Activated naive CD8-positive, alpha-beta T cell treated with anti-CD3 and anti-CD28 coated beads, Interleukin-2, amount 10 ng/mL, durations not matched to agents 7 days and 5 days (primary cell): ENCODE data around the gene SRPK3. TPM values are rescaled to one million over a fixed set of nuclear protein-coding genes. Genes with fewer than 3 reads are reported as not detected.

ENCODE experiments used
- ATAC-seq: fragments of 150-1000 bp; cut with Tn5 transposase; one replicate; pipeline ENCODE4 v1.10.0; 2021; ENCODE audit warnings: low read depth, moderate library complexity
- POLR2A ChIA-PET: fragments of 350-600 bp; sonication (Branson Sonifier 250); formaldehyde crosslinking; loops from one replicate; lab custom pipeline; 2021; ENCODE audit warnings: antibody characterized with exemption; lab: Charles Lee
- DNase-seq: peaks from one replicate; pipeline ENCODE4 v3.0.0; 2021
- H3K27ac Mint-ChIP-seq: one replicate; pipeline ENCODE4 v1.8.0; 2022; ENCODE audit warnings: mild to moderate bottlenecking, mixed read lengths
- H3K27me3 Mint-ChIP-seq: one replicate; pipeline ENCODE4 v1.8.0; 2022; ENCODE audit warnings: mild to moderate bottlenecking, moderate library complexity, mixed read lengths
- H3K36me3 Mint-ChIP-seq: one replicate; pipeline ENCODE4 v1.8.0; 2021; ENCODE audit warnings: mild to moderate bottlenecking, mixed read lengths
- H3K4me1 Mint-ChIP-seq: one replicate; pipeline ENCODE4 v1.8.0; 2021; ENCODE audit warnings: mixed read lengths
- H3K4me3 Mint-ChIP-seq: one replicate; pipeline ENCODE4 v1.8.0; 2022; ENCODE audit warnings: mild to moderate bottlenecking, moderate library complexity, mixed read lengths
- H3K9me3 Mint-ChIP-seq: one replicate; pipeline ENCODE4 v1.8.0; 2021; ENCODE audit warnings: mixed read lengths
- total RNA-seq, 2 experiments: library from RNA; stranded (reverse); gene quantifications; one replicate each; pipeline ENCODE4 v1.2.3, GENCODE V29; 2021

The SRPK3 gene
- total RNA-seq, 2 experiments from 2014 or later: not detected

DNA sequence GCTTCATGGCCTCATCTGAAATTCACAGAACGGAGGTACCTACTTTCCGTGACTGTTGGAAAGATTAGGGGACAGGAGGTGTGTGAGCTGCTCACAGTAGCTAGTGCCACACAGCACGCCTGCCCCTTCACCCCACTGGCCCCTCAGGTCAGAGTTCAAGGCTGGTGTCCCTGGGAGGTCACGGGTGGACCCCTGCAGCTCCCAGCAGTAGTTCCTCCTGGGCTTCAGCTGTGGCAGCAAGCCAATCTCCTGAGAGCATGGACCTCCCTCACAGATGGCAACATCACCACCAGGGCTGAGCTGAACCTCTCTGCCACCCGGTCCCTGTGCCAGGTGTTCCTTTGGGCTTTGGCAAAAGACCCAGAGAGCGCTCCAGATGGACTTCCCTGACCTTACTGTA is 11.5 kb downstream of the SRPK3 start:
- Mint-ChIP-seq H3K36me3 (peaks cover 8% of the 10 kb centered on the region), H3K27me3 (no peaks in the 10 kb centered on the region), H3K27ac (no peak overlapping the region), H3K4me1 (peaks cover 12% of the 10 kb centered on the region), H3K9me3 (no peaks in the 10 kb centered on the region), H3K4me3 (no peak overlapping the region)
- no peak for DNase-seq
- POLR2A ChIA-PET: no interaction called here
- ATAC-seq: no peak

DNA sequence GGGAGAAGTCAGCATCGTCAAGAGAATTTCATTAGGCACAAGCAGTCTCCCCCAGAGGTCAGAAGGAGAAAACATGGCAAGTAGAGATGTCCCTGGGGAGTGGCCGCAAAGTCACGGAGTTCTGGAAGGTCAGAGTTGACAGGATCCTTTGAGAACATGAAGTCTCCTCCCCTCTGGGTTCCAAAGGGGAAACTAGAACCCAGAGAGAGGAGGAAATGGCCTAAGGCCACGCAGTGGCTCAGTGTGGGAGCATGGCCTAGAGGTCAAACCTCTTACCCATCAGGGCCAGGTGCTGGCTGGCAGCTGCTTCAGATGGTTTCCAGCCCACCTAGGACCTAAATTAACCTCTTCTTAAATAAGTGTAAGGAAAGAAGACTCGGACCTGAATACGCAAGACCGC is 12.4 kb downstream of the SRPK3 start:
- peak overlapping the region; percentile 94 for H3K27ac Mint-ChIP-seq
- H3K4me1 Mint-ChIP-seq: peaks cover 12% of the 10 kb centered on the region
- peak overlapping the region; percentile 95 for H3K4me3 Mint-ChIP-seq
- ATAC-seq: no peak
- H3K9me3 Mint-ChIP-seq: no peaks in the 10 kb centered on the region
- peaks cover 11% of the 10 kb centered on the region for H3K36me3 Mint-ChIP-seq
- H3K27me3 Mint-ChIP-seq: no peaks in the 10 kb centered on the region
- POLR2A ChIA-PET: no interaction called here
- DNase-seq: no peak

DNA sequence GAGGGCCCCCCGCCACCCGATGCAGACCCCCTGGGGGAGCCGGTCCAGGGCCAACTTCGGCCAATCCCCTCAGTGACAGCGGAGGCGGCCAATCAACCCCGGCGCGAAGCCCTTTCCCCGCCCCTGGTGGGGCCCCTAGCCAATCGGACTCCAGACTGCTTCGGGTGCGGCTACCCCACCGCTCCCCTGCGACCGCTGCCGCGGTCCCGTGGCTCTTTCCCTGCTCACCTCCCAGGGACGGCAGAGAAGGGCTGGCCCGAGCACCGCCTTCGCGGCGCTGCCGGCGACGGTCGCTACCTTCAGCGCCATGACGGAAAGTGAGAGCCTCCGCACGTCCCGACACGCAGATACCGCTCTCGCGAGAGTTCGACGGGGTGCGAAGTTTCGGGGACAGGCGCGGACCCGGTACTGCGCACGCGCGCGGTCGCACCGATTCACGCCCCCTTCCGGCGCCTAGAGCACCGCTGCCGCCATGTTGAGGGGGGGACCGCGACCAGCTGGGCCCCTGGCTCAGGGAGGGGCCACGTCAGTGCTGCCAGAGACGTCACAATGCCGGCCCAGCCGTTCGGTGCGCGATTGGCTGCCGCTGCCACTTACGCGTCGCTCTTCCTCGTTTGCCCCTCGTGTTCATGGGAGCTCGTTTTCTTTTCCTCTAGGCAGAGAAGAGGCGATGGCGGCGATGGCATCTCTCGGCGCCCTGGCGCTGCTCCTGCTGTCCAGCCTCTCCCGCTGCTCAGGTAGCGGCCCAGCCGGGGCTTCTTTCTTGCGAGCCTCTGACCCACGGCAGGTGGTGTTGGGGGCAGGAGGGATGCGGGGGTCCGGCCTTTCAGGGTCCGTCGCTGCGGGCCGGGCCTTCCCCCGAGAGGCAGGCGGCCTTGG is 13.4 kb downstream of the SRPK3 start, which contains the start of the genes IDH3G and SSR4:
Gene IDH3G (minus strand): TSS at position 358 of the 879 bp plus-strand sequence. CDS start 49 bp downstream, at position 309.
Gene SSR4 (plus strand): TSS at position 651 of the 879 bp plus-strand sequence. CDS start 20 bp downstream, at position 671.
- H3K27ac Mint-ChIP-seq: peak within 1 kb of the TSS; percentile 94
- POLR2A ChIA-PET: interaction anchor here (0.6 to 1.5 kb wide), 3 partner anchors 35 to 131 kb away, joined by 3 to 12 read pairs (median 3); partner anchors contain the start of gene ARHGAP4
- DNase-seq: peak; percentile 94
- peak; percentile 93 for ATAC-seq
- H3K4me1 Mint-ChIP-seq: peaks cover 12% of the 10 kb centered on the region
- no peaks in the 10 kb centered on the region for H3K9me3 Mint-ChIP-seq
- no peaks in the 10 kb centered on the region for H3K27me3 Mint-ChIP-seq
- H3K36me3 Mint-ChIP-seq: peaks cover 10% of the 10 kb centered on the region
- H3K4me3 Mint-ChIP-seq: peak within 1 kb of the TSS; percentile 95

DNA sequence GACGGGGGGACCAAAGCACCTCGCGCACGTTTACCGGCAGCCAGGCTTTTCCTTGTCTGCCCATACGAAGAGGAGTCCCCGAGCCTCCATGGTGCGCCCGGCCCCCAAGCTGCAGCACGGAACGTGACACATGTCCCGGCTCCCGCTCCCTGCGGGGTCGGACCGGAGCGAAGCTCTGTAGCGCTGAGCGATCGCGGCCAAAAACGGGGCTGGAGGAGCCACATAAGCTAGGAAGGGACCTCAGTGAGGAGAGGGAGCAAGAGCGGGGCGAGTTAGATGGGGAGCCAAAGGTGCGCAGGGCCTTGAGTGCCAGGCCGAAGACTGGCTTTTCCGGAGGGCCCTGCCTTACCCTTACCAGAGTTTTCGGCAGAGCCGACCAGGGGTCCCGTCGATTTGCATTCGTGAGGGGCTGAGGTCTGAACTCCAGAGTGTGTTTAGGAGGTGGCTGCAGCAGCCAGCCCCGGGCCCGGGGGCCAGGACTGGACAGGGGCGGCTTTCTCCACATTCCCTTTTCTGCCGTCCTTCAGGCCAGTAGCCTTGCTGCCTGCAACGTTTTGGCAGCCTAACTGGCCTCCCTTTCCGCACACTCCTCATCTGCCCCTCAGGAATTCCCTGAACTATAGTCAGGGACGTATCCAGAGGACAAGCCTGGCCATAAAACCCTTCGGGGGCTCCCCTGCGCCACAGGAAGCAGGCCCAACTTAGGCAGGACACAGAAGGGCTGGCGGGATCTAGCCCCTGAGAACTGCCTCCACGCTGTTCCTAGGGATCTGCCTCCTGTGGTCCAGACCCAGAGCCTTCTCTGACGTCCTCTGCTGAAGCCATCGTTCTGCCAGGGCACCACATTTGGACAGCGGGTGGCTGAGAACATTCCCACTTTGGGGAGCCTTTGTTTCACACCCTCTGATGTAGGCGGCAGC is 14.3 kb downstream of the SRPK3 start:
- H3K36me3 Mint-ChIP-seq: peaks cover 8% of the 10 kb centered on the region
- POLR2A ChIA-PET: interaction anchor here (0.5 to 1.5 kb wide), 4 partner anchors 35 to 131 kb away, joined by 3 to 12 read pairs (median 3); partner anchors contain the start of gene ARHGAP4
- no peaks in the 10 kb centered on the region for H3K27me3 Mint-ChIP-seq
- DNase-seq: peak; percentile 45
- peak overlapping the region; percentile 95 for H3K4me3 Mint-ChIP-seq
- no peak for ATAC-seq
- H3K4me1 Mint-ChIP-seq: peaks cover 12% of the 10 kb centered on the region
- H3K9me3 Mint-ChIP-seq: no peaks in the 10 kb centered on the region
- H3K27ac Mint-ChIP-seq: peak overlapping the region; percentile 88

DNA sequence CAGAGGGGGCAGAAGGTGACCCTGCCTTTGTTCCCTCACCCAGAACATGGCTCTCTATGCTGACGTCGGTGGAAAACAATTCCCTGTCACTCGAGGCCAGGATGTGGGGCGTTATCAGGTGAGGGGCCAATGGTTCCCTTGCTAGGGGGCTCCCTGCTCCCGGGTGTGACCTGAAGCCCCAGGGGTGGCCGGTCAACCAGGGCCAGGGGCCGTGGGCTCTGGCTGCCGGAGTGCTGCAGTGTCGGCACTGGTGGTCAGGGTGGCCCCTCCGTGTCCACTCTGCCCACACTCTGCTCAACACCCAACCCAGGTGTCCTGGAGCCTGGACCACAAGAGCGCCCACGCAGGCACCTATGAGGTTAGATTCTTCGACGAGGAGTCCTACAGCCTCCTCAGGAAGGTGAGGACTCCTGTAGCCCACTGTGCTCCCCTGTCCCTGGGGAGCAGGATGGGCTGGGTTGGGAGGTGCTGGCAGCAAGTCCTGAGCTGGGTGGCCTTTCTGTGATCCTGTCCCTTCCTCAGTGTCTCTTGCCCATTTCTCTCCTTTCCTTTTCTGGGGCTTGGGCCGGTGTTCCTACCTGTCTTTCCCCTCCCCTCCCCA is 16.7 kb downstream of the SRPK3 start:
- Mint-ChIP-seq H3K4me3 (no peak overlapping the region), H3K9me3 (no peaks in the 10 kb centered on the region), H3K36me3 (peaks cover 8% of the 10 kb centered on the region), H3K27me3 (no peaks in the 10 kb centered on the region), H3K27ac (no peak overlapping the region), H3K4me1 (peaks cover 9% of the 10 kb centered on the region)
- POLR2A ChIA-PET: no interaction called here
- ATAC-seq (no peak), DNase-seq (no peak)

- DNase-seq: no peak
- no peaks in the 10 kb centered on the region for H3K9me3 Mint-ChIP-seq
- POLR2A ChIA-PET: no interaction called here
- H3K27me3 Mint-ChIP-seq: no peaks in the 10 kb centered on the region
- ATAC-seq: no peak
- H3K4me3 Mint-ChIP-seq: no peak overlapping the region
- H3K36me3 Mint-ChIP-seq: peaks cover 7% of the 10 kb centered on the region
- H3K27ac Mint-ChIP-seq: no peak overlapping the region
- peaks cover 6% of the 10 kb centered on the region for H3K4me1 Mint-ChIP-seq
These were observed 18.5 kb downstream of the SRPK3 start for GRCh38 chrX:153799326-153799725.

DNA sequence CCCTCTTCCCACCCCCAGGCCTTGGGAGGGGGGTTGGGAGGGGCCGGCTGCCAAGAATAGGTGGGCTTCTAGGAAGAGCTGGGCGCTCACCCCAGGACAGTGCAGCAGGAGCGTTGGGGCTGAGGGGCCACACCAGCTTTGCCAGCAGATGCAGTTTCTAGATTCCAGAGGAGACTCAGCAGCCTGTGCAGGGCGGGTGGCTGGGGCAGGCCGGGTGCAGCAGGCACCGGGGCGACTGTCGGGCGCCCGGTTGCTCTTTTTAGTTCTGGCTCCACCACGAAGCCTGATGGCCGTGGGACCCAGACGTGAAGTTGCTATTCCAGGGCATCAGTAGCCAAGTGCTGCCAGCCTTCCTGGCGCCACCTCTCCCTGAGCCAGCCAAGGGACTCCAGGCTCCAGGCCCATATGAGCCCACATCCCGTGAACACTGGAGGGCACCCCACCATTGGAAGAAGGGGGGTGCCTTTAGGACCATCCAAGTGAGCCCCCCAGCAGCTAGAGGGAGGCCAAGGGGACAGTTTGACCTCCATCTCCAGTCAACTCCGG is 19.4 kb downstream of the SRPK3 start:
- no peaks in the 10 kb centered on the region for H3K27me3 Mint-ChIP-seq
- no peaks in the 10 kb centered on the region for H3K9me3 Mint-ChIP-seq
- H3K4me3 Mint-ChIP-seq: no peak overlapping the region
- ATAC-seq (no peak), DNase-seq (no peak)
- POLR2A ChIA-PET: no interaction called here
- H3K36me3 Mint-ChIP-seq: peaks cover 7% of the 10 kb centered on the region
- H3K4me1 Mint-ChIP-seq: peaks cover 6% of the 10 kb centered on the region
- no peak overlapping the region for H3K27ac Mint-ChIP-seq

- DNase-seq (no peak), ATAC-seq (no peak)
- H3K4me3 Mint-ChIP-seq: no peak overlapping the region
- H3K27me3 Mint-ChIP-seq: no peaks in the 10 kb centered on the region
- H3K4me1 Mint-ChIP-seq: peaks cover 6% of the 10 kb centered on the region
- peaks cover 7% of the 10 kb centered on the region for H3K36me3 Mint-ChIP-seq
- POLR2A ChIA-PET: no interaction called here
- H3K27ac Mint-ChIP-seq: no peak overlapping the region
- no peaks in the 10 kb centered on the region for H3K9me3 Mint-ChIP-seq
These were observed 19.9 kb downstream of the SRPK3 start for GRCh38 chrX:153800746-153801145.

DNA sequence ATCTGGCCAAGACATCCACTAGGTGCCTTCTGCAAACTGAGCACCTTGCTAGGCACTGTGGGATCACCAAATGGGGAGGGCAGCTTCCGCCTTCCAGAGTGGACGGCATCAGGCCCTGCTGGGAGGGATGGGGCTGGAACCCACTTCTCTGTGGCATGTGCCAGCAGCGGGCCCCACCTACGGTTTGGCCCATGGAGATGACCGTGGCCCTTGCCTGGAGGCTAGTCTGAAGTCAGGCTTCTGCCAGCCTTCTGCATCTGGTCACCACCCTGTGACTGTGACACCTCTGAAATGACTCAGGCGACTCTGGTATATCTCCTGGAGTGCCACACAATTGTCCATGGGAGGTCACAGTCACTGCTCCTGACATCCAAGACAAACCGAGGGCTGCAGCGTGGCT is 20.8 kb downstream of the SRPK3 start:
- no peak for DNase-seq
- no peak for ATAC-seq
- Mint-ChIP-seq H3K4me1 (no peaks in the 10 kb centered on the region), H3K27ac (no peak overlapping the region), H3K36me3 (peaks cover 3% of the 10 kb centered on the region), H3K4me3 (no peak overlapping the region), H3K9me3 (no peaks in the 10 kb centered on the region), H3K27me3 (no peaks in the 10 kb centered on the region)
- POLR2A ChIA-PET: no interaction called here

- DNase-seq (no peak), ATAC-seq (no peak)
- POLR2A ChIA-PET: no interaction called here
- H3K4me3 Mint-ChIP-seq: no peak overlapping the region
- peaks cover 3% of the 10 kb centered on the region for H3K36me3 Mint-ChIP-seq
- no peaks in the 10 kb centered on the region for H3K4me1 Mint-ChIP-seq
- no peaks in the 10 kb centered on the region for H3K27me3 Mint-ChIP-seq
- no peaks in the 10 kb centered on the region for H3K9me3 Mint-ChIP-seq
- H3K27ac Mint-ChIP-seq: no peak overlapping the region
These were observed 21.7 kb downstream of the SRPK3 start for GRCh38 chrX:153802513-153803045.

DNA sequence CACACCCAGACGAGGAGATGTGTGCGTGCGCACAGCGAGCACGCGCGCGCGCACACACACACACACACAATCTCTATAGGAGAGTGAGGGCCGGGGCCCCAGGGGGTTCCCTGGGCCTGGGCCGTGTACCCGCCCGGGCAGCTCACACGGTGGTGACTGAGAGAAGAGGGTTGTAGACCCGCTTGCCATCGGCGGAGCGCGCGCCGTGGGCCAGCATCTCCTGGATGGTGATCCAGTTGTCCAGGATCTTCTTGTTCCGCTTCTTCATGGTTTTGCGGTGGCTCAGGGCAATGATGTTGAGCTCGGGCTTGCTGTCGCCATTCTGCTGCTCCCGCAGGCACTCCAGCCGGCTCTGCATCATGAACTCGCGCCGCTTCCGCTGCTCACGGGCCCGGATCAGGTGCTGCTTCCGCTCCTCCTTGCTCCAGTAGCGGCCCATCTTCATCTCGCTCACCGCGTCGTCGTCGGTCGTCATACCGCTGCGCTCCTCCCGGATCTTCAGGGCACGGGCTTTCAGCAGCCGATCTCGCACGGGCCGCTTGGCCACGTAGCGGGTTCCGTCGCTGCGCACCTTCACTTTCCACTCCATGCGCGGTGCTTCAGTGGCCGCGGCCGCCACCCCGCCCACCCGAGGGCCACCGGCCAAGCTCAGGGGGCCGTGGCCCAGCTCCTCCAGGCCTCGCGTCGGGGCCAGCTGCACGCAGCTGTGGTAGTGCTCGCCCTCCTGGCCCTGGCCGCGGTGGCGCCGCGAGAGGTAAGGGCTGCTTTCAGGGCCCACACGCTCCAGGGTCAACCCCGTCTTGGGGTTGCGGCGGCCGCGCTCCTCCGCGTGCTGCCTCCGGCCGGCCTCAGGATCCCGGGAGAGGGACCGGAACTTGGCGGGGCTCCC is 22.6 kb downstream of the SRPK3 start:
- Mint-ChIP-seq H3K27me3 (no peaks in the 10 kb centered on the region), H3K27ac (no peak overlapping the region), H3K4me1 (no peaks in the 10 kb centered on the region), H3K36me3 (no peaks in the 10 kb centered on the region), H3K4me3 (no peak overlapping the region), H3K9me3 (no peaks in the 10 kb centered on the region)
- no peak for DNase-seq
- POLR2A ChIA-PET: no interaction called here
- ATAC-seq: no peak

DNA sequence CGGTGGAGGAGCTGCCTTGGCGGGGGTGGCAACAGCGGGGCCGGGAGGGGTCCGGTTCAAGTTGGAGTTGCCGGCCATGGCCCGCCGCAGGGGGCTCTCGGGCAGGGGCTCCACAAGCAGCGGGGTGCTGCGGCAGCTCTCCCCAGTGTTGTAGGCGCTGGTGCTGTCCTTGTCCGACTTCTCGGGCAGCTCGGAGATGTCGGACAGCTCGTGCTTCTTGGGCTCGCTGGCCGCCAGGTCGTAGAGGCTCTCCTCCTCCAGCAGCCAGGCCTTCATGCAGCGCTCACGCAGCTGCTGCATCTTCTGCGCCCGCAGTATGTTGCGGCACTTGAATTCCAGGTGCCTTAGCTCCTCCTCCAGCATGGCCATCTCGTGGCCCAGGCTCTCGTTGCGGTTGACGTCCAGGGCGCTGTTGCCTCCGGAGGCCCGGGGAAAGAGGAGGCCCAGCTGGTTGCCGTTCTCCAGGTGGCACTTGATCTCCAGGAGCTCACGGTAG is 23.3 kb downstream of the SRPK3 start:
- no peak overlapping the region for H3K4me3 Mint-ChIP-seq
- ATAC-seq (no peak), DNase-seq (no peak)
- POLR2A ChIA-PET: no interaction called here
- H3K36me3 Mint-ChIP-seq: no peaks in the 10 kb centered on the region
- no peaks in the 10 kb centered on the region for H3K27me3 Mint-ChIP-seq
- H3K9me3 Mint-ChIP-seq: no peaks in the 10 kb centered on the region
- H3K4me1 Mint-ChIP-seq: no peaks in the 10 kb centered on the region
- no peak overlapping the region for H3K27ac Mint-ChIP-seq
